K562 (cell line): ENCODE measurements around the gene KNCN. TPM values are rescaled to one million over a fixed set of nuclear protein-coding genes. Genes with fewer than 3 reads are reported as not detected.

Experiments
- ASH1L ChIP-seq: fragments of 450-650 bp; IDR thresholded peaks from 2 replicates; pipeline ENCODE4 v1.6.1; 2018; ENCODE audit warnings: borderline replicate concordance, mild to moderate bottlenecking, low read depth; ENCODE audit not compliant: partially characterized antibody
- BACH1 ChIP-seq: fragments of 200-800 bp; sonication (Bioruptor generic); IDR thresholded peaks from 2 replicates; pipeline ENCODE4 v1.6.1; 2016; ENCODE audit warnings: missing genetic modification characterization, missing compliant biosample characterization
- CGGBP1 ChIP-seq: fragments of 250-450 bp; sonication (Bioruptor Pico); IDR thresholded peaks from 2 replicates; pipeline ENCODE4 v1.9.0; 2021; ENCODE audit warnings: mild to moderate bottlenecking
- CREB1 ChIP-seq, 2 experiments: sonication (generic) in 1 of 2; formaldehyde crosslinking in 1 of 2; IDR thresholded peaks; 2 replicates each; pipeline versions ENCODE4 v1.6.1 to v1.8.0; 2012 to 2022; ENCODE audit warnings: inconsistent platforms in 1 of 2, mild to moderate bottlenecking in 1 of 2, missing genetic modification reagents in 1 of 2, moderate library complexity in 1 of 2
- DACH1 ChIP-seq: fragments of 450-650 bp; IDR thresholded peaks from 2 replicates; pipeline ENCODE4 v1.6.1; 2018; ENCODE audit not compliant: partially characterized antibody
- DEAF1 ChIP-seq: fragments of 450-650 bp; formaldehyde crosslinking; IDR thresholded peaks from 2 replicates; pipeline ENCODE4 v1.4.0; 2020; ENCODE audit warnings: mild to moderate bottlenecking, moderate library complexity
- EGR1 ChIP-seq: fragments of 450-650 bp; conservative IDR thresholded peaks from 2 replicates; pipeline ENCODE4 v1.6.1; 2017; ENCODE audit warnings: mild to moderate bottlenecking
- ETV6 ChIP-seq, 3 experiments: fragments of 150-350 bp in 1 of 3; sonication (generic) in 1 of 3; formaldehyde crosslinking in 1 of 3; IDR thresholded peaks; 2 replicates each; pipeline versions ENCODE4 v1.6.1 to v1.8.0; 2014 to 2022; ENCODE audit warnings: borderline replicate concordance in 2 of 3, low read depth in 2 of 3, antibody characterized with exemption in 1 of 3, low read length in 1 of 3, mild to moderate bottlenecking in 1 of 3, missing genetic modification reagents in 1 of 3
- FOXA3 ChIP-seq, 2 experiments: fragments of 450-650 bp in 1 of 2; sonication (generic) in 1 of 2; formaldehyde crosslinking; IDR thresholded peaks in 1 of 2; conservative IDR thresholded peaks in 1 of 2; 2 replicates each; pipeline versions ENCODE4 v1.4.0 to v1.8.0; 2020 to 2022; ENCODE audit warnings: mild to moderate bottlenecking in 2 of 2, missing genetic modification reagents in 1 of 2
- HDAC3 ChIP-seq: fragments of 450-650 bp; IDR thresholded peaks from 2 replicates; pipeline ENCODE4 v1.6.1; 2018; ENCODE audit warnings: borderline replicate concordance, mild to moderate bottlenecking, moderate library complexity; ENCODE audit not compliant: partially characterized antibody
- MAZ ChIP-seq, 2 experiments: fragments of 450-650 bp in 1 of 2; sonication (generic) in 1 of 2; formaldehyde crosslinking; IDR thresholded peaks in 1 of 2; conservative IDR thresholded peaks in 1 of 2; 2 replicates each; pipeline versions ENCODE4 v1.4.0 to v1.5.0; 2020; ENCODE audit warnings: mild to moderate bottlenecking in 1 of 2, missing genetic modification reagents in 1 of 2
- MNT ChIP-seq, 2 experiments: fragments of 450-650 bp; conservative IDR thresholded peaks; 2 replicates each; pipeline ENCODE4 v1.6.1; 2017; ENCODE audit warnings: mild to moderate bottlenecking in 2 of 2, moderate library complexity in 2 of 2
- TFAM ChIP-seq: fragments of 250-450 bp; sonication (Bioruptor Pico); conservative IDR thresholded peaks from 2 replicates; pipeline ENCODE4 v1.5.0; 2021; ENCODE audit warnings: mild to moderate bottlenecking, moderate library complexity
- ZBED1 ChIP-seq: IDR thresholded peaks from 2 replicates; pipeline ENCODE4 v1.6.1; 2014
- ZNF224 ChIP-seq: sonication (generic); formaldehyde crosslinking; IDR thresholded peaks from 2 replicates; pipeline ENCODE4 v1.8.0; 2022; ENCODE audit warnings: mild to moderate bottlenecking, missing genetic modification reagents
- ZNF280B ChIP-seq: fragments of 250-450 bp; sonication (Bioruptor Pico); IDR thresholded peaks from 2 replicates; pipeline ENCODE4 v1.5.1; 2021; ENCODE audit warnings: mild to moderate bottlenecking
- ZNF408 ChIP-seq: fragments of 250-450 bp; sonication (Bioruptor Pico); IDR thresholded peaks from 2 replicates; pipeline ENCODE4 v1.4.0; 2020; ENCODE audit warnings: low read depth, mild to moderate bottlenecking, moderate library complexity
- ZNF449 ChIP-seq: fragments of 250-450 bp; sonication (Bioruptor Pico); IDR thresholded peaks from 2 replicates; pipeline ENCODE4 v1.8.0; 2022; ENCODE audit warnings: moderate library complexity, mild to moderate bottlenecking, inconsistent platforms
- ZNF583 ChIP-seq: fragments of 250-450 bp; sonication (Bioruptor Pico); IDR thresholded peaks from 2 replicates; pipeline ENCODE4 v1.4.0; 2020
- polyA plus RNA-seq, 8 experiments: library from polyadenylated mRNA; depleted of rRNA in 4 of 8; stranded (reverse) in 5 of 8; unstranded in 3 of 8; fragments of >200 nt; fragmentation: Nextera tagmentation in 2 of 8; fragmentation: Illumina TruSeq in 1 of 8; extraction: Ambion mirVana in 2 of 8; extraction: Trizol in 1 of 8; gene quantifications; 2 replicates each; pipeline versions ENCODE4 v1.2.1 to v1.2.3, GENCODE V29; 2011 to 2014; ENCODE audit warnings: inconsistent platforms in 1 of 8, missing spikeins in 1 of 8
- total RNA-seq, 7 experiments: library from RNA; depleted of rRNA in 6 of 7; stranded (reverse); fragments of >200 nt in 6 of 7; fragmentation: Illumina TruSeq in 2 of 7; extraction: Trizol in 2 of 7; gene quantifications; 2 replicates each; pipeline versions ENCODE4 v1.2.1 to v1.2.3, GENCODE V29; 2011 to 2021; ENCODE audit warnings: low replicate concordance in 1 of 7

KNCN gene
- total and polyA plus RNA-seq, 9 of the 15 experiments (the other 6 are each of a cell fraction or from before 2014, with no cell fraction given) = not detected

GRCh38 chr1:46520063-46520911 is 31.2 kb downstream of the KNCN start (continued):
- TF ChIP-seq BACH1 (tag) (no peak), ZNF449 (CRISPR knock-in tag) (no peak), ZBED1 (no peak), EGR1 (peak; percentile 93), FOXA3 (CRISPR knock-in tag; conservative IDR thresholded peaks at IDR 0.05 in 1 of 2, IDR thresholded peaks at IDR 0.05 in 1 of 2) (peak in 1 of 2 experiments; percentile 87; a peak in 1 of 4 replicates), ZNF280B (CRISPR knock-in tag) (no peak), ASH1L (peak; percentile 40), ZNF583 (CRISPR knock-in tag) (0 out of 2 replicates have a peak, but pooled peaks have one; percentile 14), MNT (conservative IDR thresholded peaks at IDR 0.05) (peak in 1 of 2 experiments; percentile 88; a peak in 3 of 4 replicates), ETV6 (IDR thresholded peaks at IDR 0.05; ENCODE audit: borderline replicate concordance in 1 of 2, low read depth in 2 of 2, low read length in 1 of 2) (no peak), ETV6 (CRISPR knock-in tag; IDR thresholded peaks at IDR 0.05; ENCODE audit: borderline replicate concordance) (no peak), CREB1 (IDR thresholded peaks at IDR 0.05) (no peak; the same call in 1 of the 2 replicates), CREB1 (CRISPR knock-in tag; IDR thresholded peaks at IDR 0.05) (peak; percentile 38; the same call in 1 of the 2 replicates), CGGBP1 (CRISPR knock-in tag) (no peak), TFAM (no peak), MAZ (CRISPR knock-in tag; conservative IDR thresholded peaks at IDR 0.05 in 1 of 2, IDR thresholded peaks at IDR 0.05 in 1 of 2) (0 out of 4 replicates have a peak, but pooled peaks of 1 of the 2 experiments have one; percentile 9), DACH1 (no peak), HDAC3 (no peak), DEAF1 (CRISPR knock-in tag) (no peak), ZNF408 (CRISPR knock-in tag) (no peak), ZNF224 (no peak)
